DND-41 (cell line): Measurements from ENCODE around the gene TAGLN3.

ENCODE experiments used
- ATAC-seq: fragments of 200-7000 bp; cut with Tn5 transposase; 3 replicates; pipeline ENCODE4 v1.9.1; 2021; ENCODE audit warnings: low read depth; ENCODE audit not compliant: insufficient read depth
- DNase-seq: peaks from one replicate; pipeline ENCODE4 v3.0.0-alpha.2; 2020
- H2AFZ ChIP-seq: 2 replicates; pipeline ENCODE4 v1.6.0; 2012; ENCODE audit warnings: low read depth, low read length
- H3K27ac ChIP-seq: 2 replicates; pipeline ENCODE4 v1.5.1; 2012; ENCODE audit warnings: low read length, inconsistent platforms
- H3K27me3 ChIP-seq: fragments of 200-600 bp; sonication (generic); 2 replicates; pipeline ENCODE4 v1.6.0; 2012; ENCODE audit warnings: low read length, mild to moderate bottlenecking, inconsistent platforms; ENCODE audit not compliant: insufficient read depth, poor library complexity
- H3K36me3 ChIP-seq: 2 replicates; pipeline ENCODE4 v1.5.1; 2012; ENCODE audit warnings: low read length, inconsistent platforms; ENCODE audit not compliant: insufficient read depth
- H3K4me1 ChIP-seq: 2 replicates; pipeline ENCODE4 v1.5.1; 2012; ENCODE audit warnings: mild to moderate bottlenecking, low read length; ENCODE audit not compliant: insufficient read depth
- H3K4me2 ChIP-seq: 2 replicates; pipeline ENCODE4 v1.6.0; 2012; ENCODE audit warnings: mild to moderate bottlenecking, moderate library complexity, low read length, inconsistent platforms; ENCODE audit not compliant: insufficient read depth
- H3K4me3 ChIP-seq, 2 experiments: fragments of 200-600 bp in 1 of 2; shearing (Covaris generic) in 1 of 2; 2 replicates each; pipeline ENCODE4 v1.5.1; 2012 to 2016; ENCODE audit warnings: inconsistent platforms in 2 of 2, low read length in 2 of 2, mild to moderate bottlenecking in 2 of 2, low read depth in 1 of 2, moderate library complexity in 1 of 2
- H3K79me2 ChIP-seq: 2 replicates; pipeline ENCODE4 v1.6.0; 2012; ENCODE audit warnings: low read length, inconsistent platforms; ENCODE audit not compliant: insufficient read depth
- H3K9ac ChIP-seq: 2 replicates; pipeline ENCODE4 v1.6.0; 2012; ENCODE audit warnings: low read depth, mild to moderate bottlenecking, inconsistent platforms, low read length, moderate library complexity
- H3K9me3 ChIP-seq: 2 replicates; pipeline ENCODE4 v1.5.1; 2012; ENCODE audit warnings: low read length, moderate library complexity, mild to moderate bottlenecking, inconsistent platforms; ENCODE audit not compliant: insufficient read depth, severe bottlenecking
- H4K20me1 ChIP-seq: 2 replicates; pipeline ENCODE4 v1.6.0; 2012; ENCODE audit warnings: low read length; ENCODE audit not compliant: insufficient read depth
- EZH2 ChIP-seq: IDR thresholded peaks from 3 replicates; pipeline ENCODE4 v1.6.1; 2012; ENCODE audit warnings: borderline replicate concordance, low read depth, mild to moderate bottlenecking, moderate library complexity, low read length, inconsistent platforms; ENCODE audit not compliant: severe bottlenecking
- TF ChIP-seq, protein P1 (sequence below): IDR thresholded peaks from 2 replicates; pipeline ENCODE4 v1.5.1; 2012; ENCODE audit warnings: borderline replicate concordance, low read length, moderate library complexity, mild to moderate bottlenecking; ENCODE audit not compliant: poor library complexity, severe bottlenecking; ENCODE audit errors: extremely low read depth

Gene TAGLN3

DNA sequence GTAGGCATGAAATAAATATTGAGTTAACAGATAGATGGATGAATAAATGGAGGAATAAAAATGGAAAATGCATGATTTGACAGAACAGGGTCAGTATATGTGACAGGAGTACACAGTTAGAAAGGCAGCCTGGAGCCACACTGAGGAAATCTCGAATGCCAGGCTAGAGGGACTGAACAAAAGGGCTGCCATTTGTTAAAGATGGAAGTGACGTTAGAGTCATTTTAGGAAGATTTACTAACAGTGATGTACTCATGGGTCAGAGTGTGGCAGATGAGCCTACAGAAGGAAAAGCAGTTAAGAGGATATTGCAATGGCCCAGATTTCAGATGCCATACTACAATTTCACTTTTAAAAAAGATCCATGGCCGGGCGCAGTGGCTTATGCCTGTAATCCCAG, 28.4 kb downstream of the TAGLN3 start:
- no peak for ATAC-seq
- Histone ChIP-seq H2AFZ (no peak overlapping the region), H3K4me3 (no peak overlapping the region), H3K9ac (no peak overlapping the region), H3K79me2 (no peaks in the 10 kb centered on the region), H3K9me3 (no peaks in the 10 kb centered on the region), H3K36me3 (no peaks in the 10 kb centered on the region), H4K20me1 (no peaks in the 10 kb centered on the region), H3K27ac (no peak overlapping the region), H3K4me1 (no peaks in the 10 kb centered on the region), H3K4me2 (no peak overlapping the region), H3K27me3 (no peaks in the 10 kb centered on the region)
- DNase-seq: no peak
- TF ChIP-seq, protein P1, sequence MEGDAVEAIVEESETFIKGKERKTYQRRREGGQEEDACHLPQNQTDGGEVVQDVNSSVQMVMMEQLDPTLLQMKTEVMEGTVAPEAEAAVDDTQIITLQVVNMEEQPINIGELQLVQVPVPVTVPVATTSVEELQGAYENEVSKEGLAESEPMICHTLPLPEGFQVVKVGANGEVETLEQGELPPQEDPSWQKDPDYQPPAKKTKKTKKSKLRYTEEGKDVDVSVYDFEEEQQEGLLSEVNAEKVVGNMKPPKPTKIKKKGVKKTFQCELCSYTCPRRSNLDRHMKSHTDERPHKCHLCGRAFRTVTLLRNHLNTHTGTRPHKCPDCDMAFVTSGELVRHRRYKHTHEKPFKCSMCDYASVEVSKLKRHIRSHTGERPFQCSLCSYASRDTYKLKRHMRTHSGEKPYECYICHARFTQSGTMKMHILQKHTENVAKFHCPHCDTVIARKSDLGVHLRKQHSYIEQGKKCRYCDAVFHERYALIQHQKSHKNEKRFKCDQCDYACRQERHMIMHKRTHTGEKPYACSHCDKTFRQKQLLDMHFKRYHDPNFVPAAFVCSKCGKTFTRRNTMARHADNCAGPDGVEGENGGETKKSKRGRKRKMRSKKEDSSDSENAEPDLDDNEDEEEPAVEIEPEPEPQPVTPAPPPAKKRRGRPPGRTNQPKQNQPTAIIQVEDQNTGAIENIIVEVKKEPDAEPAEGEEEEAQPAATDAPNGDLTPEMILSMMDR: no peak
- no peak for TF ChIP-seq EZH2

DNA sequence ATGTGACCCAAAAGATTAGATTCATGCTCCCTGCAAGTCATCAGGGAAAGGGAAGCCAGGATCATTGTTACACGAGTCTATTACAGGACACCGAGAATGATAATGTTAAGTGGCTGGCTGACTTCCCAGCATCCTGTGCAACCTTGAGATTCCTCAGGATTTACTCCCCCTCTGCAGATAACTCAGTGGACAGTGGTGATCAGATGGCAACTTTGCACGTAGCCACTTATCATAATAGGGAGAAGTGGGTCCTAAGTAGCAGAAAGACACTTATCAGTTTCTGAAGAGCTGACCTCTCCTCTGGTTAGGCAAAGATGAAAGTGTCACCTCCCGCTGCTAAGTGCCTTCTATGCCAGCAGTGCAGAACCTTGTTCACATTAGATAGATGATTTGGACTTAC, 29.1 kb downstream of the TAGLN3 start:
- no peak overlapping the region for H3K4me3 ChIP-seq
- H3K9me3 ChIP-seq: no peaks in the 10 kb centered on the region
- H3K9ac ChIP-seq: no peak overlapping the region
- no peaks in the 10 kb centered on the region for H3K79me2 ChIP-seq
- H3K36me3 ChIP-seq: no peaks in the 10 kb centered on the region
- H4K20me1 ChIP-seq: no peaks in the 10 kb centered on the region
- no peak overlapping the region for H2AFZ ChIP-seq
- TF ChIP-seq EZH2: no peak
- TF ChIP-seq, protein P1: no peak
- H3K4me2 ChIP-seq: no peak overlapping the region
- no peaks in the 10 kb centered on the region for H3K27me3 ChIP-seq
- no peak overlapping the region for H3K27ac ChIP-seq
- no peaks in the 10 kb centered on the region for H3K4me1 ChIP-seq
- no peak for DNase-seq
- no peak for ATAC-seq

DNA sequence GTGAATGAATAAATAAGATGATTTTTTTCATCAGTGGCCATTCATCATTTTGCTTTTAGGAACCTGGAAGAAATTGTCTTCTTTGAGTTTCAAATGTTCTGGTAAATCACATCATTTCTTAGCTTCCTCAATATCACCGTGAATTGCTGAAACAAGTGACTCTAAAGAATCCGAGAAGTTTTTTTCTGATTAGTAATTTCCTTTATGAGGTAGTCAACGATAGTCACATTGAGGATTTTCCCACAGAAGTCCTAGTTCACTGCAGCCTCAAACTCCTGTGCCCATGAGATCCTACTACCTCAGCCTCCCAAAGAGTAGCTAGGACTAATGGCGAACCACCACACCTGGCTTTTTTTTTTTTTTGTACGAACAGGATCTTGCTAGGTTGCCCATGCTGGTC, 32.2 kb downstream of the TAGLN3 start:
- Histone ChIP-seq H3K9me3 (no peaks in the 10 kb centered on the region), H3K36me3 (no peaks in the 10 kb centered on the region), H3K9ac (no peak overlapping the region), H3K4me1 (no peaks in the 10 kb centered on the region), H3K4me3 (no peak overlapping the region), H3K27ac (no peak overlapping the region), H3K4me2 (no peak overlapping the region), H2AFZ (no peak overlapping the region), H3K27me3 (no peaks in the 10 kb centered on the region), H3K79me2 (no peaks in the 10 kb centered on the region), H4K20me1 (no peaks in the 10 kb centered on the region)
- ATAC-seq: no peak
- TF ChIP-seq EZH2: no peak
- TF ChIP-seq, protein P1: no peak
- no peak for DNase-seq
